Measurements from ENCODE around the gene MUC4.

Gene MUC4, protein sequence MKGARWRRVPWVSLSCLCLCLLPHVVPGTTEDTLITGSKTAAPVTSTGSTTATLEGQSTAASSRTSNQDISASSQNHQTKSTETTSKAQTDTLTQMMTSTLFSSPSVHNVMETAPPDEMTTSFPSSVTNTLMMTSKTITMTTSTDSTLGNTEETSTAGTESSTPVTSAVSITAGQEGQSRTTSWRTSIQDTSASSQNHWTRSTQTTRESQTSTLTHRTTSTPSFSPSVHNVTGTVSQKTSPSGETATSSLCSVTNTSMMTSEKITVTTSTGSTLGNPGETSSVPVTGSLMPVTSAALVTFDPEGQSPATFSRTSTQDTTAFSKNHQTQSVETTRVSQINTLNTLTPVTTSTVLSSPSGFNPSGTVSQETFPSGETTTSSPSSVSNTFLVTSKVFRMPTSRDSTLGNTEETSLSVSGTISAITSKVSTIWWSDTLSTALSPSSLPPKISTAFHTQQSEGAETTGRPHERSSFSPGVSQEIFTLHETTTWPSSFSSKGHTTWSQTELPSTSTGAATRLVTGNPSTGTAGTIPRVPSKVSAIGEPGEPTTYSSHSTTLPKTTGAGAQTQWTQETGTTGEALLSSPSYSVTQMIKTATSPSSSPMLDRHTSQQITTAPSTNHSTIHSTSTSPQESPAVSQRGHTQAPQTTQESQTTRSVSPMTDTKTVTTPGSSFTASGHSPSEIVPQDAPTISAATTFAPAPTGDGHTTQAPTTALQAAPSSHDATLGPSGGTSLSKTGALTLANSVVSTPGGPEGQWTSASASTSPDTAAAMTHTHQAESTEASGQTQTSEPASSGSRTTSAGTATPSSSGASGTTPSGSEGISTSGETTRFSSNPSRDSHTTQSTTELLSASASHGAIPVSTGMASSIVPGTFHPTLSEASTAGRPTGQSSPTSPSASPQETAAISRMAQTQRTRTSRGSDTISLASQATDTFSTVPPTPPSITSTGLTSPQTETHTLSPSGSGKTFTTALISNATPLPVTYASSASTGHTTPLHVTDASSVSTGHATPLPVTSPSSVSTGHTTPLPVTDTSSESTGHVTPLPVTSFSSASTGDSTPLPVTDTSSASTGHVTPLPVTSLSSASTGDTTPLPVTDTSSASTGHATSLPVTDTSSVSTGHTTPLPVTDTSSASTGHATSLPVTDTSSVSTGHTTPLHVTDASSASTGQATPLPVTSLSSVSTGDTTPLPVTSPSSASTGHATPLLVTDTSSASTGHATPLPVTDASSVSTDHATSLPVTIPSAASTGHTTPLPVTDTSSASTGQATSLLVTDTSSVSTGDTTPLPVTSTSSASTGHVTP (N-terminal part only)

DNA sequence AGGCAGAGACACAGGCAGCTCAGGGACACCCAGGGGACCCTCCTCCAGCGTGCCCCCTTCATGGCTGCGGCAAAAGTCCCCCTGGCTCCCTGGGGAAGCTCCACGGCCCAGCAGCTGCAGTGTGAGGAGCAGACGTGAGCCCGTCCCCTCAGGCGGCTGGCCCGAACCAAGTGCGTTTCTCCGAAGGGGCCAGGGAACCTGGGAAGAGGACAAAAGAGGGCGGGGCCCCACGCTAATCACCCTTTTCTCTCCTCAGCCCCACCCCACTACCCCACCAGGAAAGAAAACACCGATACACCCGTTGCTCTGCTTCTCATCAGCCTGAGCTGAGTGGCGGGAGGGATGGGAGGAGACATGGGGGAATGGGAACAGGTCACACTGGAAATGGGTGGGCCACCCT is at the start of gene MUC4:
Gene MUC4, minus strand, starts transcription at position 174 of the 400 bp plus-strand sequence. Its CDS starts 112 bp downstream, at position 62.
- no peak for DNase-seq

DNA sequence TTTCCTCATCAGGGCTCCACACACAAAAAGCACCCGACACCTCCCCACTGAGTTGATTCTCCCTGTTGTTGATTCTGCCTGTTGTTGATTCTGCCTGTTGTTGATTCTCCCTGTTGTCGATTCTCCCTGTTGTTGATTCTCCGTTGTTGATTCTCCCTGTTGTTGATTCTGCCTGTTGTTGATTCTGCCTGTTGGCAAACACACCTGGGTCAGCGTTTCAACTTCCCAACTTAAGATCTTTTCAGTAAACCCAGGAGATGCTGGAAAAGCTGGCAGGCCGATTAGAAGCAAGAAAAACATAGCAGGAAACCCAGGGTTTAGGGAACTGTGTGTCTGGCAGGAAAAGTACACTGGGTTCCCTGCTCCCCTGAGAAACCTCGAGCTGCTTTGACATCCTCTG is 48.7 kb upstream of the MUC4 start:
- no peak for DNase-seq

DNA sequence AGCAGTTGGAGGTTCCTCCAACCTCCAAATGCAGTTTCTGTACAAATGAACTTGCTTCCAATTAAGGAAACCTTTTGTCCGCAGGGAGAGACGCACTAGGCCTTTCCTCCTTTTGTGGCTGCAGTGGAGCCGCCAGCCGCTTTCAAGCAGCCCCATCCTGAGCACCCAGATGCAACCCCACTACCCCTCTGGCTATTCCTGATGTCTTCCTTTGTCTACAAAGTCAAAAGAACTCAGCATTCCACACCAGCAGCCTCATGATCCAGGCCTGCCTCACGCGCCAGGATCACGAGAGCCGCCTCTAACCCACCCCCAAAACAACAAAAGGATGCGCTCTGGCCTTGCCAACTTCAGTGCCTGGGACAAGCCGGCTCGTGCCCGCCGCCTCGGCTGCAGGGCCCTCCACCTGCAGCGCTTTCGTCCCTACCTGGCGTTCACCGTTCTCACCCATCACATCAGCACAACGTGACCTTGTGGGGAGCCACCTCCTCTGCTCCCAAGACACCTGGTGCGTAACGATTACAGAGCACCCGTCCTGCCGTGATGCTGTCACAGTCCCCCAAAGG is 48.2 kb upstream of the MUC4 start:
- no peak for DNase-seq

DNA sequence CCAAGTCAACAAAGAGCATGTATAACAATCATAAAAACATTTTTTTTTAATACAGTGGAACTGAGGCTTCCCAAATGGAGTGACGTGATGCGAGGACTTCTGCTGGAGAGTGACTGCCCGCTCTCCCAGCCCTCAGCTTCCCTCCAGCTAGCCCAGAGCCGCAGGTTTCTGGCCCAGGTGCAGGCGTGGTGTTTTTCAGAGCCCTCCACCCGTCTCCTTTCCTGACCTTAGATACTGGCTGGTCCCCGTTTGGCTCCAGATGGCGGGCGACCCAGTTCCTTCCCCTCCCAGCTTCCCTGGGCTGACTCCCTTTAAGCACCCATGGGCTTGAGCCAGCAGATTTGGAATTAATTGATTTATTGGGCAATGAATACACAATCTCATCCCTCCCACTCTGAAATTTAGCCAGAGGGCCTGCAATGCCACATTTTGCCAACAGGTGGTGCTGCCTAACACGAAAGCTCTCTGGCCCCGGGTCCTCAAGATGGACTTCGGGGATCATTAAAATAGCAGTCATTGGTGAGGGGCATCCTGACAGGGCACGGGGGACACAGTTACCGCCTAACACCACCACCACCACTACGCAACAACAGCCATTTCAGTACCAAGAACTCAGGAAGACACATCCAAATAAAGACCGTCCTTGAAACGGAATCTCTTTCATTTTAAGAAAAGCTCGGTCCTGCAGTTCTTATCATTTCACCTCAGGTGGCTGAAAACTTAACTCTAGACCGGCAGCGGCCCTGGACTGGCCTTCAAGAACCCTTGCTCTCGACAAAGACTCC is 47.5 kb upstream of the MUC4 start:
- DNase-seq: peak; percentile 12

DNA sequence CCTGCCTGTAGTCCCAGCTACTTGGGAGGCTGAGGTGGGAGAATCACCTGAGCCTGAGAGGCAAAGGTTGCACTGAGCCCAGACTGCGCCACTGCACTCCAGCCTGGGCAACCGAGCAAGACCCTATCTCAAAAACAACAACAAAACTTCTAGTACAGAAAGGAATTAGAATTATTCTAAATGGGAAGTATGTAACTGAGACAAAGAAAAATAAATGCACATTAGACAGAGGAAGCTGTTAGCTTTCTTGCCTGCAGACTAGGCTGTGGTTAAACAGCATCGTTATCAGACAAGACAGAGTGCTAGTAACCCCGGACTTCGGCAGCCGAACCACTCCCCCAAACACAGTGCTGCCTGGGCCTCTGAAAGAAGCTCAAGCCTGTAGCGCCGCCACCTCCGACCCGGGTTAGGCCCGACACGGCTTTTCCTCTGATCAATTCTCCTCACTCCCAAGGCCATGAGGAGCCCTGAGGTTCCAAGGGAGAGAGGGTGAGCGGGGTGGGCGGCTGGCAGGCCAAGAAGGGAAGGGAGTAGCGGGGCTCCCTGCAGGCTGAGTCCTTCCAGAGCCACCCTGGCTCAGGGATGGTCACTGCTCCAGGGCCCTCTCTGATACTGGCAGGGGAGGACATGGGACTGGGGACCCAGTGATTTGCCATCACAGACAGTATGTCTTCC is 44.8 kb upstream of the MUC4 start:
- DNase-seq: no peak

DNA sequence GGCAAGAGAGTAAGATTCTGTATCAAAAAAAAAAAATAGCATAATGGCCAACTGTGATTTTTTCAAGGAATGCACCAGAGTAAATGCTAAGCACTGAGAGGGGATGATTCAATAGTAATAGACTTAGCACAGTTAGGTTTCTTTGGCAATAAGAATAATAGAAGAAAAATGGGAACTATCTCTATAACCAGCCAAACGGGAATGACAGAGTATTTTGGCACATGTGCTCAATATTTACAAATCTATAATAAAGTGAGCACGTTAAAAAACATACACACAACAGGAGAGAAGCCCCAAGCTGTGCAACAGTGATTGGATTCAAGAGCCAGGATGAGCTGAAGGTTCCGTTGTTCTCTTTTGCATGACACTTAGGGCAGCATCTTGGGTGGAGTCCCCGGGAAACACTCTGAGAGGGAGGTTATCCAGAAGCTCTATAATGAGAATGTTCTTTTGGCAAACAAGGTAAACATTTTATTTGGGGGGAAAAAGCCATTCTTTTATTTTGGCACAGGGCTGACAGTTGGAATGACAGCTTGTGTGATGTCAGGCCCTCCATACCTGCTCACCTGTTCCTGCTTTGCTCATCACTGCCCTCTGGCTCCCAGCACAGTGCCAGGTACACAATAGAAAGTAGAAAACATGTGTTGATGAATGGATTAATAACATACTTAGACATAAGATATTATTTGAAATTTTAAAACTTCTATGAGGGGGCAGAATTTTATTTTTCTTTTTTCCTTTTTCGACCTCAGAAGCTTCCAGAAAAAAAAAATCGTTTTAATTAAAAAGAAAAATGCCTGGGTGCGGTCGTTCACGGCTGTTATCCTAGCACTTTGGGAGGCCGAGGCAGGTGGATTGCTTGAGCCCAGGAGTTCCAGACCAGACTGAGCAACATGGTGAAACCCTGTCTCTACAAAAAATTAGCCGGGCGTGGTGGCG is 44.0 kb upstream of the MUC4 start:
- no peak for DNase-seq

DNA sequence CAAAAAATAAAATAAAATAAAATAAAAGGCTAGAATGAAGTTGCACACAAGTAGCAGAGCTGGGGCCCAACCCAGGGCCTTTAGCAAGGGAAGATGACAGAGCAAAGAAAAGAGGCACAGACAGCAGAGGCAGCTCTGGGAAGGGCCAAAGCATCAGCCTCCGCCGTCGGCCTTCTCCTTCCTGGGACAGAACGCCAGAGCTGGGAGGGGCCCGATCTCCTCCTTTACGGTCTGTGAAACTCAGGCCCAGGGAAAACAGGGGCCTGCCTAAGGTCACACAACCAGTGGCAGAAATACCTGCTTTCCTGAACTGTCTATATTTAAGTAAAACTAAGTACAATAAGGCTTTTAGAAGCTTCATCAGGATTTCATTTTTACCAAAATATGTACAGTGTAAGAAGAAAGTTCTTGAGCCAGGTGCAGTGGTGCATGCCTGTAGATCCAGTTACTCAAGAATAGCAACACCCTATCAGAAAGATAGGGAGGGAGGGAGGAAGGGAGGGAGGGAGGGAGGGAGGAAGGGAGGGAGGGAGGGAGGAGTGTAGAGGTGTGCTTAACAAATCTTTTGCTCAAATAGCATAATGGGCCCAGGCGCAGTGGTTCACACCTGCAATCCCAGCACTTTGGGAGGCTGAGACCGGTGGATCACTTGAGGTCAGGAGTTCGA is 43.0 kb upstream of the MUC4 start:
- DNase-seq: no peak

DNA sequence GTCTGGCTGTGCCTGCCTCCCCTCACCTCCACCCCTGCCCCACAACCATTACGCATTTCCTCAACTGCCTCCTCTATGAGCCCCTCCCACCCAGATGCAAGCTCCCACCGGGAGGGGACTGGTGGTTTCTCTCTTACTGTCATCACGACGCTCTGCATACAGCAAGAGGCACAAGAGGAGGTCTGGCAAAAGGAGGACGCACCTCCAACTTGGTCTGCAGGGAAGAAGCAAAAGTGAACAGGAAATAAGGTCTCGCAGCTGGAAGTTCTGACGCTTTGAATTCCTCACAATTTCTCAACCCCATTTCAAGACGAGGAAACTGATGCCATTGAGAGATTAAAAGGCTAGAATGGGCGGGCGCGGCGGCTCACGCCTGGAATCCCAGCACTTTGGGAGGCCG is 42.3 kb upstream of the MUC4 start:
- DNase-seq: no peak

DNA sequence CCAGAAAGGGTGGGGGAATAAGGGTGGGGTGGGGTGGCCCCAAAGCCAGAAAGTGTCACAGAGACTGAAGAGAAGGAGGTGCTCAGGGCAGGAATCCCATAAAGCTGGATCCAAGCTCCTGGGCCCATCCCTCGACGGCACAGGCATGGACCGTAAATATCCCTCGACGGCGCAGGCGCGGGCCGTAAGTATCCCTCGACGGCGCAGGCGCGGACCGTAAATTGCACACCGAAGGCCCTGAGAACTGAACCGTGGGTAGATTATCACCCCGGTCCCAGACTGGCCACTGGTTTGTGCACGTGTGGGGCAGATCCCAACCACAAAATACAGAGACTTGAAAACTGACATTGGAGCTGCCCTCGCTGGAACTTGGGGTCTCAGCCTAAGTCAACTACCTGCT is 41.3 kb upstream of the MUC4 start:
- DNase-seq: no peak

DNA sequence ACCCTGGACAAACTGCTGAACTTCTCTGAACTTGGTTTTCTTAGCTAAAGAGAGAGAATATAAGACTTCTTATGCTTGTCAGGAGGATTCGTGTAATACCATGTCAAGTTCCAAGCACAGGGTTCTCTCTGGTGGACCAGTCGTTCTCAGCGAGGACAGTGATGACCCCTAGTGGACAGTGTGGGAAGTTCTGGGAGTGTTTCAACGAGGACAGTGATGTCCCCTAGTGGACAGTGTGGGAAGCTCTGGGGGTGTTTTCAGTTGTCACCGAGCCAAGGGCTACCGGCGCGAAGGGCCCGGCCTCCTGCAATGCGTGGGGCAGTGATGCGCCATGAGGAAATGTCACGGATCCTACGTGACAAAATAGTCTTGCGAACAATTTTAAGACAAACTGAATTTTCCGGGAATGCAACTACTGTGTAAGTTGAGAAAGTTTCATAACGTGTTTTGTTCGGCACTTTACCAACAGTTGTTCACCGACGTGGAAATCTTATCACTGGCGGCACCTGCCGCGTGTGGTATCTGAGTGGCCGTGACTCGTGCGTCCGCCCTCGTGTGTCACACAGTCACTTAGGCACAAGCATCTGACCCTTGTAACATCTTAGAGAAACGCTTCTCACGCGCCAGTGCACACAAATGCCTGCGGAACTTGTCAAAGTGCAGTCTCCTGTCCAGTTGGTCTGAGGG is 39.3 kb upstream of the MUC4 start:
- DNase-seq: peak; percentile 63

DNA sequence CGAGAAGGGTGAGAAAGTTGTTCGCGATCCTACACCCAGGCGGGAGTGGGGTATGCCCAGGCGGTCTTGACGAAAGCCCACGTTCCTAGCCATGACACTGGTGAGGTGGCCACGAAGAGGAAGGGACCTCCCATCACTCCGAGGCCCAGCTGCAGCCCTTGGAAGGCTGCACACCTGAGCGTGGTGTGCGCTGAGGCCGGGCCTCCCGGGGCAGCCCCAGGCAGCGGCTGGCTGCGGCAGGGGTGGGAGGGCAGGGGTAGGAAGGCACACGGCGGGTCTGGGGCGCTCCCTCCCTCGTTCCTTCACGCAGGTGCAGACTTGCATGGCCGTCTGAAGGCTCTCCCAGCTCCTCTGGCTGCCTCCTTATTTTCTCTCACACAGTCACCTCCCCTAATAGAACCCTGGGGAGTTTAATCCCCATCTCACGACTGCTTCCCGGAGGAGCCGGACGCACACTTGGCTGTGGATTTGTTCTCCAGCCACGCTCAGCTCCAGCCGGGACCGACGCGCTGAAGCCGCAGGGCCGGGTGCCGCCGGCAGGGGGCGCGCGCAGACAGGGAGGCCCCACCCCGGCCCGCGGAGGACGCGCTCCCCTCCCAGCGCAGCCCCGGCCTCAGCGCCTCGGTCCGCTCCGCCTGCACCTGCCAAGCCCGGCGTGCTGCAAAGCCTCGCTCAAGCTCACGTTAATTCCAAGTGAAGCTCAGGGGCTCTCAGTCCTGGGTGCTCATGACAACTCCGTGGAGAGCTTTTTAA is 37.8 kb upstream of the MUC4 start:
- DNase-seq: no peak

DNA sequence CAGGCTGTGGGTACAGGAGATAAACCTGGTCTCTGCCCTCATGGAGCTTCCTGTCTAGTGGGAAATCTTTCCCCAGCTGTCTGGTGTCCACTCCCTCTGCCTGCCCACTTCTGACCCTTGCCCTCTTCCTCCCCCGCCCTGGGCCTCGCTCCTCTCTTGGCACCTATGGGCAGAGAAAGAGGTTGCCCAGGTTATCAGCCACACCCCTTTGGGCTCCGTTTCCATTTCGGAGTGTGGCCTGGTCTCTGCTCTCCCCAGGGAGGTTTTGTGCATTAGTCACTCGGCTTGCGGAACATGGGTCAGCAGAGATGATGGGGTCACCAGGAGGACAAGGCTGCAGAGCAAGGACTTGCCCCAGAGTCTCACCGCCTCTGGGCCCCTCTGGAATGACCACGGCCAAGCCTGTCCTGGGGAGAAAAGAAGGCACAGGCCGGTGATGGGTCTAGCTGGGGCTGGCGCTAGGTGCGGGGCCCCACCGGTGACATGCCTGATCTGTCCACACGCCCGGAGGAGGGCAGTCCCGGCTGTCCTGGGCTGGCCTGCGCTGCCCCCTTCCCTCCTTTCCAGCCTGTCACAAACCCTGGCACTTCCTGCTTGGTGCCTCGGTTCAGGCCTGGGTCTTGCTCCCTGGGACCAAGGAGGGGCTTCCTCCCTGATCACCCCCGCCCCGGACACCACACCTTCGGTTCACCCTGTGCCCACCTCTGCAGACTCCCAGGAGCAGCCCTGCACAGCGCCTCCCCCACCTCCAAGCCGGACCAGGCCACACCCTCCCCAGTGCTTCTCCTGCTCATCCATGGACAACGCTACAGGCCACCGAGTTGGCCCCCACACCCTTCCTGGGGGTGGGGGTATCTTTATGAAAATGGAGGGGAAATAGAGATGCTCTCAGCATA is 35.6 kb upstream of the MUC4 start:
- no peak for DNase-seq

DNA sequence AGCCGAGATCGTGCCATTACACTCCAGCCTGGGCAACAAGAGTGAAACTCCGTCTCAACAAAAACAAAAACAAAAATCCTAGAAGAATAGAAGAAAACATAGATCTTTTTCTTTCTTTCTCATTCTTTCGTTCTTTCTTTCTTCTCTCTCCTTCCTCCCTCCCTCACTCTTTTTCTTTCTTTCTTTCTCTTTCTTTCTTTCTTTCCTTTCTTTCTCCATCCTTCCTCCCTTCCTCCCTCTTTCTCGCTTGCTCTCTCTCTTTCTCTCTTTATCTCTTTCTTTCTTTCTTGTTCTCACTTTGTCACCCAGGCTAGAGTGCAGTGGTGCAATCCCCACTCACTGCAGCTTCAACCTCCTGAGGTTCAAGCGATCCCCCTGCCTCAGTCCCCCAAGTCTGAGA is 33.8 kb upstream of the MUC4 start:
- DNase-seq: no peak

DNA sequence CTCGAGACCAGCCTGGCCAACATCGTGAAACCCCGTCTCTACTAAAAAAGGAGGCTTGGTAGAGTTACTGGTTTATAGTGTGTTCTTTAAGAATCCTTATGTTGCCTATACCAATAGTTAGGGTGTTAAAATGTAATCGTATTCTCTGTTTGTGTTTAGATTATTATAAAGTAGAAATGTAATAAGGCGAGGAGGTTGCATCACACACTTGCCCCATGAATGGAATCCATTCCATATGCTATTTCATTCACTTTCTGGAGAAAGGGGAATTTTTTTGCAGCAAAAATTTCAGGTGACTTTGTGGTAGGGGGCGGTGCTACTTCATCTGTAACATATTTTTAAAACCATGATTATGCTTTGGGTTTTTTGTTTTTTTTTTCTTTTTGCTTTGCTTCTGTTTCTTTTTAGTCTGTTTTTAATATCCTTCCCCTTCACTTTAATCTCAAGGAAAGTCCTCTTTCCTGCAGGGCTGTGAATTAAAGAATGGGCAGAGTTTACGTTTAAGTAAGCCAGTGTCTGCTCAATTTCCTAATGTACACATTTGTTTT is 33.0 kb upstream of the MUC4 start:
- no peak for DNase-seq

DNA sequence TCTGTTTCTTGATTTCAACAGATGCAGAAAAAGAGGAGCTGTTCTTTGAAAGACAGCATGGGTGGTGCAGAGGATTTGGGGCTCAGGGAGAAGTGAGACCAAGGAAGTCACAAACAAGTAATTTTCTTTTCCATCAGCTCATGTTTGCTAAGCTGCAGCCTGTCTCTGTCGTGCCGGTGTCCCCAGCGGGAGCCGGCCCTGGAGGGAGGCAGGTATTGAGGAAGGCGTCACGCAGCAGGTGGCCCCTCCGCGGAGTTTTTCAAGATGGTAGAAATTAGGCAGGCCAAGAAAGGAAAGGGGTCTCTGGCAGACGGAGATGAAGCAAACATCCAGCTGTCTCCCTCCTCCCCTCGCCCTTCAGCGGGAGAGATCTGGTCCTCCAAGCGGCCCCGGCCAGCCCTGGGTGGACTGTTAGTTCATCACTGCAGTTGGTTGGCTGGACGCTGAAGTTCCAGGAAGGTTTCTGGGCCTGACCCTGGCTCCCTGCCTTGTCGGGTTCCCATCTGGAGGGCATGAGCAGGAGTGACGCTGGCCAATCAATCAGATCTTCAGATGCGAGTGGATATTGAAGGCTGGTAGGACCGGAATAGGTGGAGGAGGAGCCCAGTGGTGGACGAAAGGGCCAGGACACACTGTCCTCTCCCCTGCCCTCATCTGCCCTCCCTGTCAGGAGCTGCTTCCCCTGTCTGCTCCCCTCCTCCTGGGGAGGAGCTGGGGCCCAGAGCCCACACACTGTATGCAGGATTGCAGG is 27.7 kb upstream of the MUC4 start:
- DNase-seq: no peak

DNA sequence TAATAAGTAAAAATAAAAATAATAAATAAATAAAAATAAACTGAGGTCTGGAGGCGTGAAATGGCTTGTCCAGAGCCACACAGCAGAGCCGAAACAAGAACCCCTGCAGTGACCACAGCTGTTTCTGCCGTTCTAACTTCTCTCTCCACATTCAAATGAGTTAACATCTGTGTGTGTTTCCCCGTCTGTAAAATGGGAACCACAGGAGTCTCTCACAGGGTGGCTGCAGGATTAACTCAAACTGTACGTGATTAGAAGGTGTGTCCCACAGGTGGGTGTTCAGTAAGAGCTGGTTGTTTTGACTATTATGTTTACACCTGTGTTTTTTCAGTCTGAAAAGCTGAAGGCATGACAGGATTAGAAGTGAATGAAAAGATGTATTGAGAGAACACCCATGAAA is 27.0 kb upstream of the MUC4 start:
- DNase-seq: no peak
